CD14-positive monocyte (primary cell): ENCODE data around the gene ZNF497. TPM values are rescaled to one million over a fixed set of nuclear protein-coding genes. Genes with fewer than 3 reads are reported as not detected.
"Not testable (repeated sequence)": the region's sequence is repeated elsewhere in the genome, so short reads cannot be mapped to it uniquely, and the experiment has no call there.

Source experiments
- DNase-seq, 3 donors: peaks; one replicate each; pipeline ENCODE4 v3.0.0-alpha.2; 2011 to 2022
- H2AFZ ChIP-seq: 2 replicates; pipeline ENCODE4 v1.6.0; 2012; ENCODE audit warnings: mild to moderate bottlenecking, low read depth, low read length, inconsistent platforms; ENCODE audit not compliant: insufficient read depth, poor library complexity, severe bottlenecking
- H3K27ac ChIP-seq, 2 donors: 1 replicate in 1 of 2; 2 replicates in 1 of 2; pipeline ENCODE4 v1.5.1; 2012 to 2013; ENCODE audit warnings: low read length in 2 of 2, control low read depth in 1 of 2, inconsistent platforms in 1 of 2, low read depth in 1 of 2, mild to moderate bottlenecking in 1 of 2
- H3K27me3 ChIP-seq, 2 donors: one replicate each; pipeline versions ENCODE4 v1.6.0 to v1.6.1; 2011 to 2013; ENCODE audit warnings: low read length in 2 of 2; ENCODE audit not compliant: control insufficient read depth in 2 of 2, insufficient read depth in 2 of 2
- H3K36me3 ChIP-seq, 2 donors: replicated peaks in 1 of 2; 1 replicate in 1 of 2; 2 replicates in 1 of 2; pipeline versions ENCODE4 v1.5.1 to v1.6.1; 2012 to 2013; ENCODE audit warnings: low read length in 2 of 2, control low read depth in 1 of 2, inconsistent platforms in 1 of 2, mild to moderate bottlenecking in 1 of 2; ENCODE audit not compliant: insufficient read depth in 2 of 2, control insufficient read depth in 1 of 2
- H3K4me1 ChIP-seq, 2 donors: 1 replicate in 1 of 2; 2 replicates in 1 of 2; pipeline versions ENCODE4 v1.5.1 to v1.6.1; 2012 to 2013; ENCODE audit warnings: low read length in 2 of 2, control low read depth in 1 of 2, inconsistent platforms in 1 of 2, mild to moderate bottlenecking in 1 of 2, moderate library complexity in 1 of 2; ENCODE audit not compliant: insufficient read depth in 2 of 2, control insufficient read depth in 1 of 2
- H3K4me2 ChIP-seq: replicated peaks from 2 replicates; pipeline ENCODE3; 2012; ENCODE audit warnings: low read length, moderate library complexity, mild to moderate bottlenecking; ENCODE audit not compliant: poor library complexity, severe bottlenecking; ENCODE audit errors: extremely low read depth
- H3K4me3 ChIP-seq, 3 experiments: fragments of 200-600 bp in 1 of 3; sonication (generic) in 1 of 3; replicated peaks in 1 of 3; 1 replicate in 2 of 3; 2 replicates in 1 of 3; pipeline ENCODE4 v1.5.1; 2011 to 2013; ENCODE audit warnings: low read length in 3 of 3, mild to moderate bottlenecking in 3 of 3, control low read depth in 2 of 3, low read depth in 2 of 3, inconsistent platforms in 1 of 3, moderate library complexity in 1 of 3
- H3K79me2 ChIP-seq: 2 replicates; pipeline ENCODE4 v1.6.0; 2012; ENCODE audit warnings: mild to moderate bottlenecking, control low read depth, inconsistent platforms, low read length, moderate library complexity; ENCODE audit not compliant: insufficient read depth
- H3K9ac ChIP-seq: 2 replicates; pipeline ENCODE4 v1.6.0; 2017; ENCODE audit warnings: low read length, mild to moderate bottlenecking; ENCODE audit not compliant: insufficient read depth, poor library complexity, severe bottlenecking
- H3K9me3 ChIP-seq, 2 donors: replicated peaks in 1 of 2; 1 replicate in 1 of 2; 2 replicates in 1 of 2; pipeline versions ENCODE4 v1.5.1 to v1.6.1; 2012 to 2013; ENCODE audit warnings: low read length in 2 of 2, control low read depth in 1 of 2; ENCODE audit not compliant: control insufficient read depth in 1 of 2, insufficient read depth in 1 of 2
- H4K20me1 ChIP-seq: 2 replicates; pipeline ENCODE4 v1.6.0; 2012; ENCODE audit warnings: mild to moderate bottlenecking, low read length, control low read depth, moderate library complexity; ENCODE audit not compliant: insufficient read depth
- H3K27ac Mint-ChIP-seq, 7 donors: one replicate each; pipeline ENCODE4 v1.8.0; 2020; ENCODE audit warnings: mild to moderate bottlenecking in 7 of 7, mixed read lengths in 7 of 7, moderate library complexity in 6 of 7, inconsistent platforms in 2 of 7
- H3K27me3 Mint-ChIP-seq, 3 donors: one replicate each; pipeline ENCODE4 v1.8.0; 2021 to 2022; ENCODE audit warnings: low read depth in 3 of 3, mild to moderate bottlenecking in 3 of 3, mixed read lengths in 3 of 3, moderate library complexity in 3 of 3, inconsistent platforms in 1 of 3
- H3K36me3 Mint-ChIP-seq, 2 donors: one replicate each; pipeline ENCODE4 v1.8.0; 2020; ENCODE audit warnings: mixed read lengths in 2 of 2, inconsistent platforms in 1 of 2, mild to moderate bottlenecking in 1 of 2
- H3K4me1 Mint-ChIP-seq: one replicate; pipeline ENCODE4 v1.8.0; 2020; ENCODE audit warnings: mild to moderate bottlenecking, mixed read lengths
- H3K4me3 Mint-ChIP-seq, 2 donors: one replicate each; pipeline ENCODE4 v1.8.0; 2020; ENCODE audit warnings: mild to moderate bottlenecking in 2 of 2, mixed read lengths in 2 of 2, moderate library complexity in 1 of 2
- H3K9me3 Mint-ChIP-seq, 7 donors: one replicate each; pipeline ENCODE4 v1.8.0; 2020 to 2022; ENCODE audit warnings: mixed read lengths in 7 of 7, mild to moderate bottlenecking in 6 of 7, moderate library complexity in 6 of 7, inconsistent platforms in 2 of 7
- WGBS: methylation state at CpG from one replicate; pipeline ENCODE4 v1.1.5; 2013; ENCODE audit warnings: missing lambda C conversion rate; ENCODE audit not compliant: insufficient coverage; 5-methylcytosine and 5-hydroxymethylcytosine counted together
- intact Hi-C, 2 donors: fragments of 100-400 bp; cut with micrococcal nuclease; formaldehyde crosslinking; loops; one replicate each; pipeline versions ENCODE4 v1.15.0 to v1.15.1; 2023
- polyA plus RNA-seq, 3 donors: library from polyadenylated mRNA; depleted of rRNA in 1 of 3; unstranded in 2 of 3; stranded (reverse) in 1 of 3; fragments of 300-500 nt in 2 of 3; fragments of >200 nt in 1 of 3; fragmentation: Illumina TruSeq in 2 of 3; gene quantifications; 1 replicate in 2 of 3; 2 replicates in 1 of 3; pipeline ENCODE4 v1.2.3, GENCODE V29; 2012 to 2021
- TF ChIP-seq, protein P1 (sequence below): fragments of 200-600 bp; IDR thresholded peaks from one replicate; pipeline ENCODE4 v1.8.0; 2022; ENCODE audit warnings: antibody characterized with exemption, mild to moderate bottlenecking

Gene ZNF497
- polyA plus RNA-seq, 3 donors = 0.28 to 0.60 (median 0.41) TPM

DNA sequence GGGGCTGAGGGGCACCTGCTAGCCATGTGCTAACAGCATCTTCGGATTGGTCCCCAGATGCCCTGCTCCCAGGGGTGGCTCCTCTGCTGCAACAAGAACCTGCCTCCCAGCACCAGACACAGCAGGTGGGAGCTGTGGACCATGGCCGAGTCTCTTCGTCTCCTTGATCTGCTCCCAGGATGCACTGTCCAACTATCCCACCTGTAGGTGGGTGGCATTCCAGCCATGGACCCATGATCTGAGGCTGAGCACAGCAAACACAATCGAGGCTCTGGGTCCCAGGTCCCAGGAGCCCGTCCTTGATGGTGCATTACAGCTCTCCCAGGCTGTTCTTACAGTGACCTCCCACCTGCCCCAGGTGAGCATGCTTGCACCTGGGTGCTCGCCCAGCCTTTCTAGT lies 16.7 kb upstream of the ZNF497 start:
- Histone ChIP-seq H3K79me2 (no peaks in the 10 kb centered on the region), H2AFZ (peak overlapping the region; percentile 99), H3K9me3 (no peaks in the 10 kb centered on the region), H4K20me1 (no peaks in the 10 kb centered on the region), H3K4me3 (no peak overlapping the region), H3K27ac (no peak overlapping the region), H3K4me2 (no peak overlapping the region), H3K27me3 (no peaks in the 10 kb centered on the region), H3K36me3 (no peaks in the 10 kb centered on the region), H3K9ac (no peak overlapping the region), H3K4me1 (peaks cover 20 to 25% of the 10 kb centered on the region in 2 donors)
- Mint-ChIP-seq H3K27ac (no peak overlapping the region), H3K36me3 (peaks cover 0 to 3% of the 10 kb centered on the region in 2 donors), H3K9me3 (peaks cover 0 to 2% (median 0%) of the 10 kb centered on the region in 7 donors), H3K4me3 (no peak overlapping the region), H3K4me1 (peaks cover 19% of the 10 kb centered on the region), H3K27me3 (peaks cover 0 to 2% (median 0%) of the 10 kb centered on the region in 3 donors)
- WGBS = 94% methylated on average over 4 of the region's 6 CpGs
- intact Hi-C loops = no loop called here
- no peak for DNase-seq
- TF ChIP-seq, protein P1, sequence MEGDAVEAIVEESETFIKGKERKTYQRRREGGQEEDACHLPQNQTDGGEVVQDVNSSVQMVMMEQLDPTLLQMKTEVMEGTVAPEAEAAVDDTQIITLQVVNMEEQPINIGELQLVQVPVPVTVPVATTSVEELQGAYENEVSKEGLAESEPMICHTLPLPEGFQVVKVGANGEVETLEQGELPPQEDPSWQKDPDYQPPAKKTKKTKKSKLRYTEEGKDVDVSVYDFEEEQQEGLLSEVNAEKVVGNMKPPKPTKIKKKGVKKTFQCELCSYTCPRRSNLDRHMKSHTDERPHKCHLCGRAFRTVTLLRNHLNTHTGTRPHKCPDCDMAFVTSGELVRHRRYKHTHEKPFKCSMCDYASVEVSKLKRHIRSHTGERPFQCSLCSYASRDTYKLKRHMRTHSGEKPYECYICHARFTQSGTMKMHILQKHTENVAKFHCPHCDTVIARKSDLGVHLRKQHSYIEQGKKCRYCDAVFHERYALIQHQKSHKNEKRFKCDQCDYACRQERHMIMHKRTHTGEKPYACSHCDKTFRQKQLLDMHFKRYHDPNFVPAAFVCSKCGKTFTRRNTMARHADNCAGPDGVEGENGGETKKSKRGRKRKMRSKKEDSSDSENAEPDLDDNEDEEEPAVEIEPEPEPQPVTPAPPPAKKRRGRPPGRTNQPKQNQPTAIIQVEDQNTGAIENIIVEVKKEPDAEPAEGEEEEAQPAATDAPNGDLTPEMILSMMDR = no peak

DNA sequence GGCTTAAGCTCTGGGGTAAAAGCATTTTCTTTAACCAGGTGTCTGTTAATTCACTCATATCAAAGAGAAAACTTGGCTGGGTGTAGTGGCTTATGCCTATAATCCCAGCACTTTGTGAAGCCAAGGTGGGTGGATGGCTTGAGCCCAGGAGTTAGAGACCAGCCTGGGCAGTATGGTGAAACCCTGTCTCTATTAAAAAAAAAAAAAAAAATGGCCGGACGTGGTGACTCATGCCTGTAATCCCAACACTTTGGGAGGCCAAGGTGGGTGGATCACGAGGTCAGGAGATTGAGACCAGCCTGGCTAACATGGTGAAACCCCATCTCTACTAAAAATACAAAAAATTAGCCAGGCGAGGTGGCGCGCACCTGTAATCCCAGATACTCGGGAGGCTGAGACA lies 14.2 kb upstream of the ZNF497 start:
- H3K27me3 Mint-ChIP-seq, H2AFZ ChIP-seq, H3K9me3 ChIP-seq, H3K36me3 ChIP-seq, H3K9me3 Mint-ChIP-seq, H3K27me3 ChIP-seq, H3K9ac ChIP-seq, H3K4me2 ChIP-seq, H3K4me3 ChIP-seq, H3K79me2 ChIP-seq, DNase-seq, H3K4me3 Mint-ChIP-seq, H3K27ac Mint-ChIP-seq, H3K27ac ChIP-seq, intact Hi-C loops, H4K20me1 ChIP-seq, H3K36me3 Mint-ChIP-seq: not testable (repeated sequence)
- peaks cover 17% of the 10 kb centered on the region for H3K4me1 Mint-ChIP-seq
- peaks cover 15 to 19% of the 10 kb centered on the region in 2 donors for H3K4me1 ChIP-seq
- WGBS = 95% methylated on average over 4 of the region's 7 CpGs
